GM23338 (cell line): ENCODE results near the gene DYSF. TPM values are rescaled to one million over a fixed set of nuclear protein-coding genes. Genes with fewer than 3 reads are reported as not detected.

Source experiments
- ATAC-seq: fragments of 200-7000 bp; cut with Tn5 transposase; 3 replicates; pipeline ENCODE4 v1.9.1; 2020
- DNase-seq: peaks from one replicate; pipeline ENCODE4 v3.0.0-alpha.2; 2015; ENCODE audit warnings: low spot score
- H2AFZ ChIP-seq: fragments of 200-600 bp; sonication (generic); 2 replicates; pipeline ENCODE4 v1.8.0; 2016; ENCODE audit warnings: antibody characterized with exemption, mild to moderate bottlenecking, moderate library complexity
- H3F3A ChIP-seq: fragments of 200-600 bp; sonication (generic); replicated peaks from 2 replicates; pipeline ENCODE4 v1.8.0; 2017; ENCODE audit warnings: antibody characterized with exemption, mixed run types, low read depth
- H3K27ac ChIP-seq: fragments of 200-600 bp; sonication (generic); 2 replicates; pipeline ENCODE4 v1.6.1; 2016; ENCODE audit warnings: low read depth
- H3K27me3 ChIP-seq: fragments of 200-600 bp; sonication (generic); 2 replicates; pipeline ENCODE4 v1.8.0; 2016; ENCODE audit warnings: mild to moderate bottlenecking, mixed run types, moderate library complexity; ENCODE audit not compliant: insufficient read depth
- H3K36me3 ChIP-seq: fragments of 200-600 bp; sonication (generic); 2 replicates; pipeline ENCODE4 v1.8.0; 2016; ENCODE audit warnings: mild to moderate bottlenecking; ENCODE audit not compliant: insufficient read depth
- H3K4me1 ChIP-seq: fragments of 200-600 bp; sonication (generic); 2 replicates; pipeline ENCODE4 v1.8.0; 2016; ENCODE audit warnings: mild to moderate bottlenecking, moderate library complexity; ENCODE audit not compliant: insufficient read depth
- H3K4me2 ChIP-seq: fragments of 200-600 bp; sonication (generic); 2 replicates; pipeline ENCODE4 v1.7.1; 2017; ENCODE audit warnings: mixed run types
- H3K4me3 ChIP-seq: fragments of 200-600 bp; sonication (generic); 2 replicates; pipeline ENCODE4 v1.6.1; 2016; ENCODE audit warnings: mixed run types
- H3K79me2 ChIP-seq: fragments of 200-600 bp; sonication (generic); replicated peaks from 2 replicates; pipeline ENCODE4 v1.8.0; 2017; ENCODE audit warnings: mild to moderate bottlenecking; ENCODE audit not compliant: insufficient read depth
- H3K9me2 ChIP-seq: fragments of 200-600 bp; sonication (generic); 2 replicates; pipeline ENCODE4 v1.8.0; 2017; ENCODE audit not compliant: insufficient read depth
- H4K20me1 ChIP-seq: fragments of 200-600 bp; sonication (generic); replicated peaks from 2 replicates; pipeline ENCODE4 v1.8.0; 2017; ENCODE audit warnings: mild to moderate bottlenecking; ENCODE audit not compliant: insufficient read depth
- H3K27ac Mint-ChIP-seq: 2 replicates; pipeline ENCODE4 v1.8.0; 2020; ENCODE audit warnings: inconsistent platforms, mild to moderate bottlenecking, moderate library complexity, mixed read lengths
- H3K27me3 Mint-ChIP-seq: 3 replicates; pipeline ENCODE4 v1.8.0; 2022; ENCODE audit warnings: low read depth, mild to moderate bottlenecking, moderate library complexity, mixed read lengths, inconsistent platforms; ENCODE audit not compliant: insufficient read depth, poor library complexity
- H3K36me3 Mint-ChIP-seq: 3 replicates; pipeline ENCODE4 v1.8.0; 2021; ENCODE audit warnings: low read depth, mild to moderate bottlenecking, inconsistent platforms, moderate library complexity, mixed read lengths
- H3K4me1 Mint-ChIP-seq: 3 replicates; pipeline ENCODE4 v1.8.0; 2020; ENCODE audit warnings: mild to moderate bottlenecking, inconsistent platforms, mixed read lengths
- H3K4me3 Mint-ChIP-seq: 3 replicates; pipeline ENCODE4 v1.8.0; 2021; ENCODE audit warnings: moderate library complexity, mild to moderate bottlenecking, inconsistent platforms, mixed read lengths
- H3K9me3 Mint-ChIP-seq: 3 replicates; pipeline ENCODE4 v1.8.0; 2020; ENCODE audit warnings: moderate library complexity, mild to moderate bottlenecking, inconsistent platforms, mixed read lengths
- EZH2 ChIP-seq: fragments of 200-600 bp; sonication (generic); IDR thresholded peaks from one replicate; pipeline ENCODE4 v1.8.0; 2017; ENCODE audit warnings: antibody characterized with exemption, mild to moderate bottlenecking, low read depth; ENCODE audit not compliant: unreplicated experiment
- EZH2phosphoT487 ChIP-seq: fragments of 200-600 bp; sonication (generic); IDR thresholded peaks from one replicate; pipeline ENCODE4 v1.8.1; 2018; ENCODE audit warnings: antibody characterized with exemption; ENCODE audit not compliant: unreplicated experiment
- JUNB ChIP-seq: IDR thresholded peaks from one replicate; pipeline ENCODE4 v1.6.1; 2016; ENCODE audit warnings: antibody characterized with exemption; ENCODE audit not compliant: unreplicated experiment
- NANOG ChIP-seq: IDR thresholded peaks from 2 replicates; pipeline ENCODE4 v1.6.1; 2016; ENCODE audit warnings: antibody characterized with exemption, borderline replicate concordance
- POLR2AphosphoS5 ChIP-seq: IDR thresholded peaks from 2 replicates; pipeline ENCODE4 v1.6.1; 2016; ENCODE audit warnings: antibody characterized with exemption, low read depth
- STAT1 ChIP-seq: IDR thresholded peaks from one replicate; pipeline ENCODE4 v1.6.1; 2016; ENCODE audit warnings: antibody characterized with exemption; ENCODE audit not compliant: unreplicated experiment
- ZNF114 ChIP-seq: fragments of 250-450 bp; sonication (Bioruptor Pico); IDR thresholded peaks from 2 replicates; pipeline ENCODE4 v1.5.0; 2020; ENCODE audit warnings: mild to moderate bottlenecking, moderate library complexity
- ZNF462 ChIP-seq: fragments of 250-450 bp; sonication (Bioruptor Pico); IDR thresholded peaks from 2 replicates; pipeline ENCODE4 v1.5.0; 2020; ENCODE audit warnings: mild to moderate bottlenecking, moderate library complexity
- polyA plus RNA-seq: library from polyadenylated mRNA; unstranded; fragments of >200 nt; fragmentation: Nextera tagmentation; extraction: Ambion mirVana; gene quantifications from 2 replicates; pipeline ENCODE4 v1.2.1, GENCODE V29; 2016
- total RNA-seq: library from RNA; depleted of rRNA; stranded (reverse); fragments of >200 nt; shearing (Covaris generic); gene quantifications from 2 replicates; pipeline ENCODE4 v1.2.3, GENCODE V29; 2014

DYSF gene
- total and polyA plus RNA-seq, 2 experiments from 2014 or later, result 7.3 to 21.3 TPM

GRCh38 chr2:71478806-71479205, 25.4 kb downstream of the DYSF start (continued):
- TF ChIP-seq ZNF462 (CRISPR knock-in tag), result no peak
- no peak for TF ChIP-seq NANOG
- TF ChIP-seq ZNF114, result no peak
- no peak for TF ChIP-seq EZH2phosphoT487

GRCh38 chr2:71479261-71479660, 25.9 kb downstream of the DYSF start:
- H3K4me1 Mint-ChIP-seq, result peaks cover 28% of the 10 kb centered on the region
- H3K27me3 Mint-ChIP-seq, result peaks cover 5% of the 10 kb centered on the region
- H3K27ac Mint-ChIP-seq, result no peak overlapping the region
- no peaks in the 10 kb centered on the region for H3K9me2 ChIP-seq
- peaks cover 6% of the 10 kb centered on the region; the same call in 2 of the 3 replicates for H3K36me3 Mint-ChIP-seq
- H3K79me2 ChIP-seq, result no peaks in the 10 kb centered on the region
- no peak overlapping the region for H3K4me3 Mint-ChIP-seq
- H3F3A ChIP-seq, result no peaks in the 10 kb centered on the region
- H2AFZ ChIP-seq, result no peak overlapping the region
- DNase-seq, result no peak
- ATAC-seq, result no peak
- H3K27me3 ChIP-seq, result no peaks in the 10 kb centered on the region
- no peaks in the 10 kb centered on the region for H4K20me1 ChIP-seq
- no peak overlapping the region for H3K27ac ChIP-seq
- H3K9me3 Mint-ChIP-seq, result 0 out of 3 replicates have a peak, but pooled peaks cover 3% of the 10 kb centered on the region
- H3K36me3 ChIP-seq, result no peaks in the 10 kb centered on the region
- no peaks in the 10 kb centered on the region for H3K4me1 ChIP-seq
- no peak overlapping the region for H3K4me2 ChIP-seq
- H3K4me3 ChIP-seq, result no peak overlapping the region
- TF ChIP-seq ZNF462 (CRISPR knock-in tag) (no peak), NANOG (no peak), JUNB (no peak), EZH2phosphoT487 (no peak), POLR2AphosphoS5 (no peak), STAT1 (no peak), EZH2 (no peak)
